HG03095 (cell line): ENCODE data around the gene RAB5B.
"Not testable (repeated sequence)": the region's sequence is repeated elsewhere in the genome, so short reads cannot be mapped to it uniquely, and the experiment has no call there.

ENCODE experiments used
- ATAC-seq: cut with Tn5 transposase; IDR thresholded peaks from one replicate; pipeline ENCODE4 v1.9.1; 2021; ENCODE audit warnings: moderate library complexity; ENCODE audit not compliant: unreplicated experiment

Gene RAB5B

DNA sequence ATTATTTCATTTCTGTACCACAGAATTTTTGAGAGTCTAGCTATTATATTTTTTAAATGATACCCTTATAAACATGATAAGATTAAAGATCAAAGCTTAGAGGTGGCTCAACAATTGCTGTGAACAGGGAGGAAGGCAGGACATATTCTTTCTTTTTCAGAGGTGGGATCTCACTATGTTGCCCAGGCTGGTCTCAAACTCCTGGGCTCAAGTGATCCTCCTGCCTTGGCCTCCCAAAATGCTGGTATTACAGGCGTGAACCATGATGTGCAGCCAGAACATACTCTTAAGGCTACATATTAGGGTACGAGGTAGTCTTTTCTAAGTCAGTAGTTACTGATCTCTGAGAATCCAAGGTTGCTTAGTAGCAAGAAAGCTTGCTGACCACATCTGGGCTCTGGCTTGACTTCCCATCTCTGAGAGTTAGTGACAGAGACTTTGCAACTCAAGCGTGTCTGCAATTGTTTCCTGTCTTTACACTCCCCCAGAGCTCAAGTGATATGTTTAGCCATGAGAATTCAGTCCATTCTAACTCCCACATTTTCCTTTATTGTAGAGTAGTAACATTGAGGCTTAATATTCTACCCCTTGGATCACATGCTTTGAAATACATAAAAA, 8.6 kb downstream of the RAB5B start:
- peak; percentile 79 for ATAC-seq

DNA sequence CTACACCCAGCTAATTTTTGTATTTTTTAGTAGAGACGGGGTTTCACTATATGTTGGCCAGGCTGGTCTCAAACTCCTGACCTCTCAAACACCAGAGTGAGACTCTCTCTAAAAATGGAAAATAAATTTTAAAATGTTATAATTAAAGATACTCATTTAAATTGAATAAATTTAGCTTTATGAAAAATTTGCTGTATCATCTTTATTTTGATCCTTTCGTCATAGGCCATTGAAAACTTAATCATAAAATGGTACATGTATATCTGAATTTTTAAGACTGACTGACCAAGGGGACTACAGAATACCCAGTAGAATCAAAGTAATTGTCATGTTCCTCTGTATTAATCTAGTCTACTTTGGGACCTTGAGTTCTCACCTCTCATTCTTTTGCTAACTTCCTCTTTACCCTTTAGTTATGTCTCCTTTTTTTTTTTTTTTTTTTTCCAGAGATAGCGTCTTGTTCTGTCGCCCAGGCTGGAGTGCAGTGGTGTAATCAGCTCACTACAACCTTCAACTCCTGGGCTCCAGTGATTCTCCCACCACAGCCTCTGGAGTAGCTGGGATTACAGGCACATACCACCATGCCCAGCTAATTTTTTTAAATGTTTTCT, 9.5 kb downstream of the RAB5B start:
- ATAC-seq: no peak

DNA sequence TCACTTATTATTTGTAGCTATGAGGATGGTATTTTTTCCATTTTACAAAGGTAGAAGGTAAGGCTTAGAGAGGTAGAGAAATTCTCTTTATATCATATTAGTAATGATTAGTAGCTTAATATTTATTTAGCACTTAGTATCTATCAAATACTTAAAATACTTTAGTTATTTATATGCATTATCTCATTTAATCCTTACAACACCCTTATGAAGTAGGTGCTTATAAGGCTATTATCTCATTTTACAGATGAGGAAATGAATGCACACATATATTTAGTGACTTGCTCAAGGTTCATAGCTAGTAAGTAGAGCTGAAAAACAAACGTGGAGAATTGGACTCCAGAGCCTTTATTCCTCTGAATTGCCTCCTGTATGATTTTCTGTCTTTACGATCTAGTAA, 11.0 kb downstream of the RAB5B start:
- ATAC-seq: no peak

DNA sequence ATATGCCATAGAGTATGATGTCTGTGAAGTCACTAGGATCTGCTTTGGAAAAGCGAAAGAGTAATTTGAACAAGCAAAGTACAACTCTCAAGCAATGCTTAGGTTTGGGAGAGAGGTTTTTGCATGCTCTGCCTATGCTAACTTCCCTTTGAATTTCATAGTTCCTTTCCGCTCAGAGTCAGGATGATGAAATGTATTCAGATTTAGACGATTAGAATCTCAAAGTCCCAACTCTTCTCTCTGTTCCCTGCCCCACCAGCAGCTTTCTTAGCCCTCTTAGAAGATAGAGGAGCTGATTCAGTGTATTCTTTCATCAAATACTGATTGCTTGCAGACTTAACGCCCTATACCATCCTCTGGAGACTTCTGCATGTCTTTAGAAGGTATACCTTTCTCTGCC, 11.5 kb downstream of the RAB5B start:
- ATAC-seq: no peak

DNA sequence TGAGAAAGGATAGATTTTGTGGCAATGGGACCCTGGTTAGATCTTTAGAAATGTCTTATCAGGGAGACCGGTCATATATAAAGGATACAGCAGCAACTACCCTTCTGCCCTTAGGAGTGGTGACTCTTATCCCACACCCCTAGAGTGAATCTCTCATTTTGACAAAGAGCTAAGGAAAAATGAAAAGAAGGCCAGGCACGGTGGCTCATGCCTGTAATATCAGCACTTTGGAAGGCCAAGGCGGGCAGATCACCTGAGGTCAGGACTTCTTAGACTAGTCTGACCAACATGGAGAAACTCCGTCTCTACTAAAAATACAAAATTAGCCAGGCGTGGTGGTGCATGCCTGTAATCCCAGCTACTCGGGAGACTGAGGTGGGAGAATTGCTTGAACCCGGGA, 12.1 kb downstream of the RAB5B start:
- ATAC-seq: not testable (repeated sequence)

DNA sequence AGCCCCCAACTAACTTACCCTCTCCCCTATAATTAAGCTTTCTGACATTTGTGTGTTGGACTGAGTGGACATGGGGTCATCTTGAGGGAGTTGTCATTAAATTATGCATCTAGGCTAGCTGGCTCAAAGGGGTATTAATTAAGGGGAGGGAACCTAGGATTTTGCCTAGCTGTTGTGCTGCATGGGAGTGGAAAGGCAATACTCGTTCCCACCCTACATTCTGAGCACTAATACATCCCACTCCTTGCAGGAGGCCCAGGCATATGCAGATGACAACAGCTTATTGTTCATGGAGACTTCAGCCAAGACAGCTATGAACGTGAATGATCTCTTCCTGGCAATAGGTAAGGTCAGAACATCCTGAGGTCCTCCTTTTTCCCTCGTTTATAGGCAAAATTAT, 17.2 kb downstream of the RAB5B start:
- no peak for ATAC-seq

DNA sequence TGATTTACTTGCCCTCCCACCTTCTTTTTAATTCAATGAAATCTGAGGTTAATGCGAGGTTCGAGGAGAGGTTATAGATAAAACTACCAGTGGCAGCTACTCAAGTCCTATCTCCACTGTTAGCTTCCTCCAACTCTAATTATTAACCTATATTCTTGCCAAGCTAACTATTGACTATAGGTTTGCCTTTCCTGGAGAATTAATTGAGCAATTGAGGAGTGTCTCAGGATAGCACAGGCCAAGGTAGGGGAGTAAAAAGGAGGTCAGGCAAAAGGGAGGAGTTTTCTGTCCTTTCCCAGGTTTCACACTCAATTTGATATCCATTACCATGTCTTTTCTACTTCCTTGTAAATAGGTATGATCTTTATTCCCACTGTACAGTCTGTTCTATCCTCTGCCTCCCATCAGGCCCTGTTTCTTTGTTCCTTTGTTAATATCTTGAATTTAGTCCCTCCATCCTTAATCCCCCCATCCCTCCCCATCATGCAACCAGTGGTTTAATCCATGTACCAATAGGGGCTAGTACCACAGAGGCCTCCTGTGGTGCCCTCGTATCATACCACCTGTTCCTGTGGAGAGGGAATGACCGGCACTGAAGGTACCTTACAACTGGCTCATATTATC, 19.5 kb downstream of the RAB5B start:
- no peak for ATAC-seq

DNA sequence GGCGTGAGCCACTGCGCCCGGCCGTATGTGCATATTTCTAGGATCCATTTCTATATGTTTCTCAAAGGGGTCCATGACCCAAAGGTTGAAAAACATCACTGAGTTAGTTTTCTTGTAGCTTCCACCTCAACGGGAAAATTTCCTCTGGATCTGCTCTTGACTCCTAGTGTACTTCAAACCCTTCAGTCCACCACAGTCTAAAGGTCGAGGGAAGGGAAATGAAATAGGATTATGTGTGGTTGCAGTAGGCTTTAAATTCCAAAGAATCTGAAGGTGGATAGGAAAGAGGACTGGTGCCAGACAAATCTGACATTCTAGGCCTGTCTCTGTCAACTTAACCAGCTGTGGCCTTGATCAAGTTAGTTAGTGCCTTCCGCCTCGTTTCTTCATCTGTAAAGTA, 21.5 kb downstream of the RAB5B start:
- no peak for ATAC-seq

DNA sequence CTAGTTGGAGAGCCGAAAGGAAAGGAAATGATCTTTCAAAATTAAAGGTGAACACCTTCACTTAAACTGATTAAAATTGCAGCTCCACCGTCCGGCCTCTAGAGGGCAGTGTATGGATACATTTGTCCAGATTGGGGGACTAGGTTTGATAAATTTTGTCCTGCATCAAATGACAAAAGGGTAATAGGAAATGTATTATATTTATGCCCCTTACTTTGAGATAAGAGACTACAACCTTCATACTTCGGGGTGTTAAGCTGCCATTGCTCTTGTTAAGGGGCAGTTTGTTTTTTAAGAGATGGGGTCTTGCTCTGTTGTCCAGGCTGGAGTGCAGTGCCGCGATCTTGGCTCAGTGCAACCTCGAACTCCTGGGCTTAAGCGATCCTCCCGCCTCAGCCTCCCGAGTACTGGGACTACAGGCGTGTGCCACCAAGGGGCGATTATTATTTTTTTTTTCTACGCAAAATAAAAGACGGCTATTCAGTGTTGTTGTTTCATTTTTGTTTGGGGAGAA, 22.4 kb downstream of the RAB5B start:
- ATAC-seq: no peak

DNA sequence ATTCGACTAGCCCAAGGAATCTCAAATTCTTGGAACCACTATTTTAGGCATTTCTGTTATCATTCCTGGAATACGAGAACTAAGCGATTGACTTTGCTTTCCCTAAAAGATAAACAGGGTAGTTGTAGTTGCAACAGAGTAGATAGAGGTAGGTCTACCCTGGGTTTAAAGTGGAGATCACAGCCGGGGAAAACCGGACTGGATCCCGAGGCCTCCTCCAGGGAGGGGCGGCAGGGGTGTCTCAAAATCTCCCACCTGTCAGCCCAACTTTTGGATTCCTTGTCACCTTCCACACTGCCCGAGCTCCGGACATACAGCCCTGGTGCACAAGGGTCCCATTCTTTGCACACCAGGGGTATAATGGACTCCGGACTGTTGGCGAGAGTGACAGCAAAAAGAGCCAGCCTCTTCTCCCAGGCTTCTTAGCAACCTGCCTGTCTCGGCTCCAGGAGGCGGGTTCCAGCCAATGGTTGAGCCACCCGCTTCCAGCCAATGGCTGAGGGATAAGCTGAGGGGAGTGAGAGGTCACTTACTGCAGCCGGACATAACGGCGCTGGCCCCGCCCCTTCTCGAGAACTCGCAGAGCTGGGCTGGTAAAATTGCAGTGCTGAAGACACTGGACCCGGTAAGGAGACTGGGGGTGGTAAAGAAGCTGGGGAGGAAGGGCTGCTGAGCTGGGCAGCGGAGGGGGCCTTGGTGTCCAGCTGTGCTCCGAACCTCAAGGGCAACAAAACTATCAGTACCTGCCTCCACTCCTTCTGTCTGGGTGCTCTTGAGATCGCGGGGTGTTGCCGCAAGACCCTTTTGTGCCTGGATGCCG, 23.0 kb downstream of the RAB5B start, which contains the start of gene SUOX:
Gene SUOX, plus strand, starts transcription at position 562 of the 820 bp plus-strand sequence. CDS start 4,946 bp downstream, outside the sequence.
- peak; percentile 99 for ATAC-seq

DNA sequence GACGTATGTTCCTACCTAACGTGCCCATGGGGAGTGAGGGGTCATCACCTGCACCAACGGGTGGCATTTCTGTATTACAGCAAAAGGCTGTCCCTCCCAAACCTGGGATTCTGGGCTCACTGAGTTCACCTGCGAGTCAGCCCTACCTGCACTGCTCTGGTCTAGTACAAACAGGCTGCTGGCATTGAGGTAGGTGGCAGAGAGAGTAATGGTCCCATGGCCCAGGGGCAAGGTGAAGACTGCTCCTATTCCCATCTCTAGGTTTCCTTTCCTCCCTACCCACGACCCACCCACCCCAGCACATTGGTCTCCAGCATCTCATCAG, 23.6 kb downstream of the RAB5B start:
- ATAC-seq: no peak

DNA sequence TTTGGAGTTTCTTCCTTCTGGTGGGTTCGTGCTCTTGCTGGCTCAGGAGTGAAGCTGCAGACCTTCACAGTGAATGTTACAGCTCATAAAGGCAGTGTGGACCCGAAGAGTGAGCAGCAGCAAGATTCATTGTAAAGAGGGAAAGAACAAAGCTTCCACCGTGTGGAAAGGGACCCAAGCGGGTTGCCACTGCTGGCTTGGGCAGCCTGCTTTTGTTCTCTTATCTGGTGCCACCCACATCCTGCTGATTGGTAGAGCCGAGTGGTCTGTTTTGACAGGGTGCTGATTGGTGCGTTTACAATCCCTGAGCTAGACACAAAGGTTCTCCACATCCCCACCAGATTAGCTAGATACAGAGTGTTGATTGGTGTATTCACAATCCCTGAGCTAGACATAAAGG, 25.6 kb downstream of the RAB5B start:
- not testable (repeated sequence) for ATAC-seq

DNA sequence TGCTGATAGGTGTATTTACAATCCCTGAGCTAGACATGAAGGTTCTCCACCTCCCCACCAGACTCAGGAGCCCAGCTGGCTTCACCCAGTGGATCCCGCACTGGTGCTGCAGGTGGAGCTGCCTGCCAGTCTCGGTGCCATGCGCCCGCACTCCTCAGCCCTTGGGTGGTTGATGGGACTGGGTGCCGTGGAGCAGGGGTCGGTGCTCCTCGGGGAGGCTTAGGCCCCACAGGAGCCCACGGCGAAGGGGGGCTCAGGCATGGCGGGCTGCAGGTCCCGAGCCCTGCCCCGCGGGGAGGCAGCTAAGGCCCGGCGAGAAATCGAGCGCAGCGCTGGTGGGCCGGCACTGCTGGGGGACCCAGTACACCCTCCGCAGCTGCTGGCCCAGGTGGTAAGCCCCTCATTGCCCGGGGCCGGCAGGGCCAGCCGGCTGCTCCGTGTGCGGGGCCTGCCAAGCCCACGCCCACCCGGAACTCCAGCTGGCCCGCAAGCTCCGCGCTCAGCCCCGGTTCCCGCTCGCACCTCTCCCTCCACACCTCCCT, 26.2 kb downstream of the RAB5B start:
- ATAC-seq: not testable (repeated sequence)

DNA sequence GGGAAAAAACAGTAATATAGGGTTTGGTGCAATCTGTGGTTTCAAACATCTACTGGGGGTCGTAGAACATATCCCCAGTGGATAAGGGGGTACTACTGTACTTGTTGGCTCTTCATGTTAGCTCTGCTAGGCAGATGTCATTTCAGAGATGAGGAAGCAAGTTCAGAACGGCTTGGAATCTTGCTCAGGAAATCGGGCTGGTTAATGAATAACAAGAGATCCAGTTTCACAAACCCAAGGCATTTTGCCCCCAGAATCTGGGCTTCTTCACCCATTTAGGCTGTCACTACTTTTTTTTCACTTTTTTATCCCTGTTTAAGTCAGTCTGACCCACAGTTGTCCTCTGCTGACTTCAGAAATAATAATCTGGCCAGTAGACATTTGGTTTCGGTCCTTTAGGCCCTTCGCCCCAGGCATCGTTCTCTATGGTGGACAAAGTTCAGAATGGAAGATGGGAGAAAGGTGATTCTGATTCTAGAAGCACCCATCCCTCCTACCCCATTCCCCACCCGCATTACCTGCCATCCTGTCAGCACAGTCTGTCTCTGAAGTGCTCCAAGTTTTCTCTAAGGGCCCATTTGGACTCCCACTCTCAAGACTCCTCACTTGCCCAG, 27.7 kb downstream of the RAB5B start:
- ATAC-seq: no peak

DNA sequence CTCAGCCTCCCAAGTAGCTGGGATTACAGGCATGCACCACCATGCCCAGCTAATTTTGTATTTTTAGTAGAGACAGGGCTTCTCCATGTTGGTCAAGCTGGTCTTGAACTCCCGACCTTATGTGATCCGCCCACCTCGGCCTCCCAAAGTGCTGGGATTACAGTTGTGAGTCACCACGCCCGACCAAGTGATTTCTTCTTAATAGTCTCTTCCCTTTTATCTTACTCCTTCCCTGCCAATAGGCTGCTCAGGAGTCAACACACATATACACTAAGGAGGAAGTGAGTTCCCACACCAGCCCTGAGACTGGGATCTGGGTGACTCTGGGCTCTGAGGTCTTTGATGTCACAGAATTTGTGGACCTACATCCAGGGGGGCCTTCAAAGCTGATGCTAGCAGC, 29.5 kb downstream of the RAB5B start:
- ATAC-seq: not testable (repeated sequence)

DNA sequence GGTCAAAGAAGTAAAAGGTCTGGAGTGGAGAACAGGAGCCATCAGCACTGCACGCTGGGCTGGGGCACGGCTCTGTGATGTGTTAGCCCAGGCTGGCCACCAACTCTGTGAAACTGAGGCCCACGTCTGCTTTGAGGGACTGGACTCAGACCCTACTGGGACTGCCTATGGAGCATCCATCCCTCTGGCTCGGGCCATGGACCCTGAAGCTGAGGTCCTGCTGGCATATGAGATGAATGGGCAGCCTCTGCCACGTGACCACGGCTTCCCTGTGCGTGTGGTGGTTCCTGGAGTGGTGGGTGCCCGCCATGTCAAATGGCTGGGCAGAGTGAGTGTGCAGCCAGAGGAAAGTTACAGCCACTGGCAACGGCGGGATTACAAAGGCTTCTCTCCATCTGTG, 30.3 kb downstream of the RAB5B start:
- ATAC-seq: no peak

DNA sequence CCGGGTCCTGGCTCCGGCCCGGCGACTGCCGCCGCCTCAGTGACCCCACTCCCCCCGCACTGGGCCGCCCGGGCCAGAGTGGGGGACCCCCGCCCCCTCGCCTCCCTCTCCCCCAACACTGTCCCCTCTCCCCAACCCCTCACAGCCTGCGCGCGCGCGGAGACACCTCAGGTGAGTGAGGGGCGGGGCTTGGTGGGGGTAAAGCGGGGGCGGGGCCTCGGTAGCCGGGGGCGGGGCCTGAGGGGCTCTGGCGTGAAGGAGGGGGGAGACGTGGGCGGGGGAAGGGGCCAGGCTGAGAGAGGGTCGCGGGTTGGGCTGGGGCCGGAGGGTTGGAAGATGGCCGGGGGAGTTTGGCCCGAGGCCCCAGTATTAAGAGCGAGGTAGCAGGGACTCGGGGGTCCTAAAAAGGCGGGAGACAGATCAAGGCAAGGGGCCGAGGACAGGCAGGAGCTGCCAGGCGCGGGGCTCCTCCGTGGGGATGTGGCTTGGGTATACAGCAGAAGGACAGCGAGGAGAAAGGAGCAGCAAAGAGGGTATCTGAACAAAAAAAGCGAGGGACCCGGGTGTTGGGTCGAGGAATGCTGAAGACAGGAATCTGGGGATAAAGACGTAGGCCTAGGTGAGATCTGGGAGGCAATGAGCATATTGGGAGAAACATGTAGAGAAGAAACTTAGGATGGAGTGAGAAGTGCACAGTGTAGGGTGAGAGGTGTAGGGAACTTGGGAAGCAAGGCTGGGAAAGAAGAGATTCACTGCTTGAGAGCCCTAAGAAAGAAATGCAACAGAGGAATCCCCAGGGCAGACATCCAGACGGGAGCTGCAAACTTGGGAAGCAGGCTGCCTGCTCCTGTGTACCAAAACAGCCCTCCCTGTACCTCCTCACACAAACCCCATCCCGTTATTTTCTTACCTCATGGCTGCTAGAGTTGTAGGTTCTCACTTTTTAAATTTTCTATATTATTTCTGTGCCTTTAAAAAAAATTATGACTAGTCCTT, 34.0 kb downstream of the RAB5B start:
- ATAC-seq: no peak

DNA sequence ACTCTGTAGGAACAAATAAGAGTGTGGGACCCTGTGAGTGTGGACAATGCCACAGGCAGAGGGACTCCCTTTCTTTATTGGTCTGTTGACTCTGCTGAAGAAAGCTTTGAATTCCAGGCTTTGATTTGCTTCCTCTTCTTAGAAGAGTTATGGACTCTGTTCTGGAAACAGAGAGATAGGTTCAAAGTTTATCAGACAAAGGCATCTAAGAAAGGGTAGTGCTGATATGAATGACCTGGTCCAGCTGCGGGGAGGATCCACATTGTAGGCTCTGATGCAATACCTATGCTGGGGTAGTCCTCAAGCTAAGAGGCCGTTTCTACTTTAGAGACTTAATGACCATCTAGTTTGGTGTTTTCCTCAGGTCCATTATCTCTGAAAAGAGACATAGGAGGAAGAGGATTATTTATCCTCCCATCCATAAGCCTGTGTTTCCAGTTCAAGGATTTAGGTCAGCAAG, 36.3 kb downstream of the RAB5B start:
- no peak for ATAC-seq

DNA sequence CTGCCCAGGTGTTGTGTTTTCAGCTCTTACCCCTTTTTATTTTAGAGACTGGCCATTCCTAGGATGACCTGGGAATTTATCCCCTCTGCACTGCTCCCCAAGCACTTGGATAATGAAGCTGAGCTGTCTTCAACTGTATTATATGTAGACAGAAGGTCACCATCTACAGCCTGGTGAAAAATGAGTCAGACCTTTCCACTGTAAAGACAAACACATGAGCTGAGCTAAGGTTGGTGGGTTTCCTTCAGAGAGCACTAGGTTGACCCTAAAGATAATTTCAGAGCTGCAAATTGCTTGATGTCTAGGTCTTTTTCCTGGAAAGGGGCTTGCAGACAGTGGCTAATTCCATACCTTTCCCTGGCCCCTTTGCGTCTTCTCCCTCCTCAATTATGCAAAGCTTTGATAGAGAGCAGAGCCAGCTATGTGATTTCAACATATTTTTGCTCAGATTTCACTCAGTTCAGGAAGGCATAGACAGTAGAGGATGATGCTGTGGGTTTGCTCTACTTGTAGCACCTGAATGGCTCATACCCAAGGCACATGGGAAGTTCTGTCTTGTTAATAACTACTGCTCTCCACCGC, 37.7 kb downstream of the RAB5B start:
- no peak for ATAC-seq
